Measurements from ENCODE around the gene NFASC.

Gene NFASC

GRCh38 chr1:204930155-204930523 lies 59.5 kb downstream of the NFASC start:
- no peak for DNase-seq

GRCh38 chr1:204931313-204931712 lies 60.7 kb downstream of the NFASC start:
- no peak for DNase-seq

- no peak for DNase-seq
Observed at GRCh38 chr1:204931768-204932572, 61.3 kb downstream of the NFASC start.

- no peak for DNase-seq
Observed at GRCh38 chr1:204932573-204932909, 61.9 kb downstream of the NFASC start.

GRCh38 chr1:204935155-204935554 lies 64.5 kb downstream of the NFASC start:
- DNase-seq = no peak

- no peak for DNase-seq
Observed at GRCh38 chr1:204936765-204937164, 66.1 kb downstream of the NFASC start.

- no peak for DNase-seq
Observed at GRCh38 chr1:204937901-204938300, 67.2 kb downstream of the NFASC start.

- DNase-seq = no peak
Observed at GRCh38 chr1:204940591-204940990, 69.9 kb downstream of the NFASC start.

GRCh38 chr1:204941421-204942338 lies 71.0 kb downstream of the NFASC start:
- DNase-seq = peak; percentile 46 to 48

GRCh38 chr1:204943495-204943894 lies 72.8 kb downstream of the NFASC start:
- DNase-seq = no peak

GRCh38 chr1:204944662-204945061 lies 74.0 kb downstream of the NFASC start:
- no peak for DNase-seq

- no peak for DNase-seq
Observed at GRCh38 chr1:204945565-204945977, 74.9 kb downstream of the NFASC start.

GRCh38 chr1:204946640-204947039 lies 76.0 kb downstream of the NFASC start:
- no peak for DNase-seq

GRCh38 chr1:204947338-204947737 lies 76.7 kb downstream of the NFASC start:
- no peak for DNase-seq

- no peak for DNase-seq
Observed at GRCh38 chr1:204947747-204948146, 77.1 kb downstream of the NFASC start.

GRCh38 chr1:204950353-204951001 lies 79.8 kb downstream of the NFASC start:
- DNase-seq = no peak

GRCh38 chr1:204958317-204959307 lies 88.0 kb downstream of the NFASC start:
- no peak for DNase-seq

- no peak for DNase-seq
Observed at GRCh38 chr1:204959374-204959773, 88.7 kb downstream of the NFASC start.

- DNase-seq = no peak
Observed at GRCh38 chr1:204959836-204960235, 89.2 kb downstream of the NFASC start.

GRCh38 chr1:204960306-204961125 lies 89.9 kb downstream of the NFASC start:
- DNase-seq = no peak

GRCh38 chr1:204961765-204962419 lies 91.2 kb downstream of the NFASC start:
- no peak for DNase-seq

All from SHP77 (cell line).